Measurements from ENCODE around the gene CYP2S1. TPM values are rescaled to one million over a fixed set of nuclear protein-coding genes. Genes with fewer than 3 reads are reported as not detected.

CYP2S1 gene
- total RNA-seq, 4 donors from 2014 or later: 1.1 to 2.1 (median 1.2) TPM; not detected in 1

- ATAC-seq: peak; percentile 73
Measured at GRCh38 chr19:41233748-41234240, 40.8 kb downstream of the CYP2S1 start.

GRCh38 chr19:41234512-41235168 lies 41.6 kb downstream of the CYP2S1 start:
- no peaks in the 10 kb centered on the region for H3K9me3 ChIP-seq
- H3K36me3 ChIP-seq: peaks cover 0 to 92% of the 10 kb centered on the region in 2 donors
- no peak for TF ChIP-seq EP300 (IDR thresholded peaks at IDR 0.05)
- TF ChIP-seq CTCF (IDR thresholded peaks at IDR 0.05): no peak
- TF ChIP-seq POLR2AphosphoS5 (IDR thresholded peaks at IDR 0.05): no peak
- TF ChIP-seq POLR2A (IDR thresholded peaks at IDR 0.05): no peak
- no peaks in the 10 kb centered on the region for H3K27me3 ChIP-seq
- no peak for ATAC-seq
- no peak overlapping the region for H3K27ac ChIP-seq
- WGBS, 2 donors (ENCODE audit: low coverage in 1 of 2): 75 to 100% methylated on average over 1 to 5 of the region's 8 CpGs
- no peak overlapping the region for H3K4me3 ChIP-seq
- peaks cover 0 to 7% (median 0%) of the 10 kb centered on the region in 3 donors for H3K4me1 ChIP-seq

More at GRCh38 chr19:41233748-41234240, 40.8 kb downstream of the CYP2S1 start:
- TF ChIP-seq POLR2A (IDR thresholded peaks at IDR 0.05): no peak
- TF ChIP-seq POLR2AphosphoS5 (IDR thresholded peaks at IDR 0.05): no peak
- no peak for TF ChIP-seq CTCF (IDR thresholded peaks at IDR 0.05)
- TF ChIP-seq EP300 (IDR thresholded peaks at IDR 0.05): no peak
- Histone ChIP-seq H3K4me1 (peaks cover 0 to 13% (median 0%) of the 10 kb centered on the region in 3 donors), H3K27ac (peak overlapping the region in 1 of 4 donors; percentile 24), H3K36me3 (peaks cover 0 to 83% of the 10 kb centered on the region in 2 donors), H3K9me3 (no peaks in the 10 kb centered on the region), H3K27me3 (no peaks in the 10 kb centered on the region), H3K4me3 (no peak overlapping the region)
- 67 to 80% methylated on average over 1 to 3 of the region's 4 CpGs for WGBS, 2 donors (ENCODE audit: low coverage in 1 of 2)

- Histone ChIP-seq H3K36me3 (peaks cover 0 to 100% of the 10 kb centered on the region in 2 donors), H3K4me3 (no peak overlapping the region), H3K4me1 (no peaks in the 10 kb centered on the region), H3K27me3 (no peaks in the 10 kb centered on the region), H3K27ac (no peak overlapping the region), H3K9me3 (no peaks in the 10 kb centered on the region)
- TF ChIP-seq POLR2A (IDR thresholded peaks at IDR 0.05) (no peak), EP300 (IDR thresholded peaks at IDR 0.05) (no peak), CTCF (IDR thresholded peaks at IDR 0.05) (no peak), POLR2AphosphoS5 (IDR thresholded peaks at IDR 0.05) (no peak)
- 60 to 81% methylated on average over 1 to 4 of the region's 4 CpGs for WGBS, 2 donors (ENCODE audit: low coverage in 1 of 2)
- no peak for ATAC-seq
Measured at GRCh38 chr19:41235480-41235879, 42.5 kb downstream of the CYP2S1 start.

GRCh38 chr19:41238244-41238643 lies 45.2 kb downstream of the CYP2S1 start:
- no peak for TF ChIP-seq POLR2AphosphoS5 (IDR thresholded peaks at IDR 0.05)
- TF ChIP-seq CTCF (IDR thresholded peaks at IDR 0.05): no peak
- TF ChIP-seq EP300 (IDR thresholded peaks at IDR 0.05): no peak
- no peak for TF ChIP-seq POLR2A (IDR thresholded peaks at IDR 0.05)
- Histone ChIP-seq H3K36me3 (peaks cover 0 to 100% of the 10 kb centered on the region in 2 donors), H3K27ac (no peak overlapping the region), H3K4me3 (no peak overlapping the region), H3K27me3 (no peaks in the 10 kb centered on the region), H3K4me1 (no peaks in the 10 kb centered on the region), H3K9me3 (no peaks in the 10 kb centered on the region)
- 83% methylated on average over 1 of the region's 10 CpGs; no CpG with 5 or more reads in 1 of the 2 donors for WGBS, 2 donors (ENCODE audit: low coverage in 1 of 2)
- ATAC-seq: no peak

- Histone ChIP-seq H3K4me1 (no peaks in the 10 kb centered on the region), H3K4me3 (no peak overlapping the region), H3K36me3 (peaks cover 0 to 100% of the 10 kb centered on the region in 2 donors), H3K27ac (no peak overlapping the region), H3K9me3 (no peaks in the 10 kb centered on the region), H3K27me3 (no peaks in the 10 kb centered on the region)
- WGBS, 2 donors (ENCODE audit: low coverage in 1 of 2): 83% methylated on average over 8 to 9 of the region's 9 CpGs
- TF ChIP-seq CTCF (IDR thresholded peaks at IDR 0.05) (no peak), POLR2AphosphoS5 (IDR thresholded peaks at IDR 0.05) (no peak), POLR2A (IDR thresholded peaks at IDR 0.05) (no peak), EP300 (IDR thresholded peaks at IDR 0.05) (no peak)
- ATAC-seq: no peak
Measured at GRCh38 chr19:41239363-41239762, 46.3 kb downstream of the CYP2S1 start.

All from gastroesophageal sphincter (tissue), 4 donors.